ENCODE results near the gene NTSR2. TPM values are rescaled to one million over a fixed set of nuclear protein-coding genes. Genes with fewer than 3 reads are reported as not detected.

Gene NTSR2
- total RNA-seq, 2 donors from 2014 or later = not detected

GRCh38 chr2:11640132-11640531, 29.9 kb downstream of the NTSR2 start:
- no peak overlapping the region for H3K4me3 ChIP-seq
- no peak for TF ChIP-seq CTCF (IDR thresholded peaks at IDR 0.05)
- DNase-seq (ENCODE audit: low spot score) (no peak), ATAC-seq (ENCODE audit: insufficient number of reproducible peaks, low FRiP score, low read depth) (no peak)
- H3K27ac ChIP-seq = no peak overlapping the region
- H3K27me3 ChIP-seq (replicated peaks; ENCODE audit: insufficient read depth) = no peaks in the 10 kb centered on the region
- H3K36me3 ChIP-seq = no peaks in the 10 kb centered on the region
- H3K9me3 ChIP-seq = no peaks in the 10 kb centered on the region
- no peaks in the 10 kb centered on the region for H3K4me1 ChIP-seq (ENCODE audit: control insufficient read depth in 1 of 2, low read depth in 2 of 2)

GRCh38 chr2:11639503-11639902, 30.5 kb downstream of the NTSR2 start:
- no peak for DNase-seq (ENCODE audit: low spot score)

GRCh38 chr2:11637546-11637945, 32.4 kb downstream of the NTSR2 start:
- no peaks in the 10 kb centered on the region for H3K4me1 ChIP-seq (ENCODE audit: control insufficient read depth in 1 of 2, low read depth in 2 of 2)
- ATAC-seq (ENCODE audit: insufficient number of reproducible peaks, low FRiP score, low read depth) (no peak), DNase-seq (ENCODE audit: low spot score) (no peak)
- H3K36me3 ChIP-seq = no peaks in the 10 kb centered on the region
- no peak for TF ChIP-seq CTCF (IDR thresholded peaks at IDR 0.05)
- no peak overlapping the region for H3K4me3 ChIP-seq
- no peak overlapping the region for H3K27ac ChIP-seq
- no peaks in the 10 kb centered on the region for H3K9me3 ChIP-seq
- H3K27me3 ChIP-seq (replicated peaks; ENCODE audit: insufficient read depth) = no peaks in the 10 kb centered on the region

More at GRCh38 chr2:11639503-11639902, 30.5 kb downstream of the NTSR2 start:
- Histone ChIP-seq H3K4me1 (ENCODE audit: control insufficient read depth in 1 of 2, low read depth in 2 of 2) (no peaks in the 10 kb centered on the region), H3K27me3 (replicated peaks; ENCODE audit: insufficient read depth) (no peaks in the 10 kb centered on the region), H3K27ac (no peak overlapping the region), H3K36me3 (no peaks in the 10 kb centered on the region), H3K4me3 (no peak overlapping the region), H3K9me3 (no peaks in the 10 kb centered on the region)
- ATAC-seq (ENCODE audit: insufficient number of reproducible peaks, low FRiP score, low read depth) = no peak
- TF ChIP-seq CTCF (IDR thresholded peaks at IDR 0.05) = no peak

GRCh38 chr2:11636593-11637295, 33.3 kb downstream of the NTSR2 start:
- no peak for ATAC-seq (ENCODE audit: insufficient number of reproducible peaks, low FRiP score, low read depth)
- no peak for TF ChIP-seq CTCF (IDR thresholded peaks at IDR 0.05)
- H3K27ac ChIP-seq = no peak overlapping the region

GRCh38 chr2:11635141-11635540, 34.9 kb downstream of the NTSR2 start:
- no peak for TF ChIP-seq CTCF (IDR thresholded peaks at IDR 0.05)
- H3K27ac ChIP-seq = no peak overlapping the region
- no peaks in the 10 kb centered on the region for H3K9me3 ChIP-seq
- no peak for ATAC-seq (ENCODE audit: insufficient number of reproducible peaks, low FRiP score, low read depth)
- no peaks in the 10 kb centered on the region for H3K27me3 ChIP-seq (replicated peaks; ENCODE audit: insufficient read depth)
- H3K36me3 ChIP-seq = no peaks in the 10 kb centered on the region
- H3K4me1 ChIP-seq (ENCODE audit: control insufficient read depth in 1 of 2, low read depth in 2 of 2) = no peaks in the 10 kb centered on the region
- DNase-seq (ENCODE audit: low spot score) = no peak
- H3K4me3 ChIP-seq = no peak overlapping the region

More at GRCh38 chr2:11636593-11637295, 33.3 kb downstream of the NTSR2 start:
- H3K9me3 ChIP-seq = no peaks in the 10 kb centered on the region
- no peaks in the 10 kb centered on the region for H3K27me3 ChIP-seq (replicated peaks; ENCODE audit: insufficient read depth)
- H3K4me3 ChIP-seq = no peak overlapping the region
- H3K36me3 ChIP-seq = no peaks in the 10 kb centered on the region
- DNase-seq (ENCODE audit: low spot score) = no peak
- H3K4me1 ChIP-seq (ENCODE audit: control insufficient read depth in 1 of 2, low read depth in 2 of 2) = no peaks in the 10 kb centered on the region

Measured in thoracic aorta (tissue), 2 donors.